ENCODE results near the gene KCNQ1. TPM values are rescaled to one million over a fixed set of nuclear protein-coding genes. Genes with fewer than 3 reads are reported as not detected.

Gene KCNQ1
- total RNA-seq, 4 donors from 2014 or later, result 3.2 to 12.7 (median 5.5) TPM

- TF ChIP-seq, protein P1, sequence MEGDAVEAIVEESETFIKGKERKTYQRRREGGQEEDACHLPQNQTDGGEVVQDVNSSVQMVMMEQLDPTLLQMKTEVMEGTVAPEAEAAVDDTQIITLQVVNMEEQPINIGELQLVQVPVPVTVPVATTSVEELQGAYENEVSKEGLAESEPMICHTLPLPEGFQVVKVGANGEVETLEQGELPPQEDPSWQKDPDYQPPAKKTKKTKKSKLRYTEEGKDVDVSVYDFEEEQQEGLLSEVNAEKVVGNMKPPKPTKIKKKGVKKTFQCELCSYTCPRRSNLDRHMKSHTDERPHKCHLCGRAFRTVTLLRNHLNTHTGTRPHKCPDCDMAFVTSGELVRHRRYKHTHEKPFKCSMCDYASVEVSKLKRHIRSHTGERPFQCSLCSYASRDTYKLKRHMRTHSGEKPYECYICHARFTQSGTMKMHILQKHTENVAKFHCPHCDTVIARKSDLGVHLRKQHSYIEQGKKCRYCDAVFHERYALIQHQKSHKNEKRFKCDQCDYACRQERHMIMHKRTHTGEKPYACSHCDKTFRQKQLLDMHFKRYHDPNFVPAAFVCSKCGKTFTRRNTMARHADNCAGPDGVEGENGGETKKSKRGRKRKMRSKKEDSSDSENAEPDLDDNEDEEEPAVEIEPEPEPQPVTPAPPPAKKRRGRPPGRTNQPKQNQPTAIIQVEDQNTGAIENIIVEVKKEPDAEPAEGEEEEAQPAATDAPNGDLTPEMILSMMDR (IDR thresholded peaks at IDR 0.05; ENCODE audit: low read depth), result no peak
Measured at GRCh38 chr11:2663915-2664314, 219.1 kb downstream of the KCNQ1 start.

GRCh38 chr11:2664376-2664775 is 219.6 kb downstream of the KCNQ1 start:
- TF ChIP-seq, protein P1 (IDR thresholded peaks at IDR 0.05; ENCODE audit: low read depth), result no peak

DNA sequence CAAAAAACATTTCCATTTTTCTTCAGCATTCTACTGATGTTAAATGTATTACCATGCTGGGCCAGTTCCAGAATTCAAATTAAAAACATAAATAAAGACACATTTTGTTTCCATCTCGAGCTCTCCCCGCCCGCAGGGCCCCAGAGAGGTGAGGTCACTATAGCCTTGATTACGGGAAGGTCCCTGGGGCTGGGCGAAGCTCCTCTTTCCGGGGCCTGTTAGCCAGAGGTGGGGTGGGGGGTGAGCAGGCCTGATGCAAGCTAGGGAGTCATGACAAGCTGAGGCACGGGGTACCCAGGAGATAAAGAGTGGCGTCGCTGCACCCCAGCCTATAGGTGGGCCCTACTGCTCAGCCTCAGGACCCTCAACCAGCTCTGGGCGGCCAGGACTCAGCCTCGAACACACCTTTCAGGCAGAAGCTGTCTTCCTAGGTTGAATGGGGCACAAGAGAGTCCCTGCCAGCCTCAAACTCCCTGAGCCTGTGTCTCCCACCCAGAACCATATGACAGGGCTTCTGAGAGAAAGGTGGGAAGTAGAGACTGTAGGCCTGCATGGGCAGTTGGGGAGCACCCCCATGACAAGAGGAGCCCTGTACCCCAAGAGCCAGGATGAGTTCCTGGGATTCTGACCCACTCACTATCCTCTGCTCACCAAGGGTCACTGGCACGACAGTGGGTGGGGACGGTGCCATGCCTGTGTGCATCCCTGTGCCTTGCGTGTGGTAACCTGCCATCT is 220.2 kb downstream of the KCNQ1 start:
- TF ChIP-seq, protein P1 (IDR thresholded peaks at IDR 0.05; ENCODE audit: low read depth), result no peak

GRCh38 chr11:2665526-2666400 is 221.0 kb downstream of the KCNQ1 start:
- TF ChIP-seq, protein P1 (IDR thresholded peaks at IDR 0.05; ENCODE audit: low read depth), result no peak

DNA sequence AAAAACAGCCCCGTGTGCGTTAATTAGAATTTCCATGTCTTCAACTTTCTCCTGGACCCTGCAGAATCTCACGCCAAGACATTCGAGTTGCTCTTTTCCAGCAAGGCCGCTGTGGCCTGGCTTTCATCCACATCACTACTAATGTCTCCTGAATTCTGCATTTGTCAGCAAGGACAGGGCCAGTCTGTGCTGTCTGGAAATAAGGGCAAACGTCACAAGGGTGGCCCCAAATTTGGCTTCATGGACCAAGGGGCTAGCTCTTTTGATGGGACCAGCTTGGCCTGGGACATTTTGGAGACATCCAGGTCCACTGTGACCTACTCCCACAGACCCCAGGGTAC is 221.6 kb downstream of the KCNQ1 start:
- TF ChIP-seq, protein P1 (IDR thresholded peaks at IDR 0.05; ENCODE audit: low read depth), result no peak

DNA sequence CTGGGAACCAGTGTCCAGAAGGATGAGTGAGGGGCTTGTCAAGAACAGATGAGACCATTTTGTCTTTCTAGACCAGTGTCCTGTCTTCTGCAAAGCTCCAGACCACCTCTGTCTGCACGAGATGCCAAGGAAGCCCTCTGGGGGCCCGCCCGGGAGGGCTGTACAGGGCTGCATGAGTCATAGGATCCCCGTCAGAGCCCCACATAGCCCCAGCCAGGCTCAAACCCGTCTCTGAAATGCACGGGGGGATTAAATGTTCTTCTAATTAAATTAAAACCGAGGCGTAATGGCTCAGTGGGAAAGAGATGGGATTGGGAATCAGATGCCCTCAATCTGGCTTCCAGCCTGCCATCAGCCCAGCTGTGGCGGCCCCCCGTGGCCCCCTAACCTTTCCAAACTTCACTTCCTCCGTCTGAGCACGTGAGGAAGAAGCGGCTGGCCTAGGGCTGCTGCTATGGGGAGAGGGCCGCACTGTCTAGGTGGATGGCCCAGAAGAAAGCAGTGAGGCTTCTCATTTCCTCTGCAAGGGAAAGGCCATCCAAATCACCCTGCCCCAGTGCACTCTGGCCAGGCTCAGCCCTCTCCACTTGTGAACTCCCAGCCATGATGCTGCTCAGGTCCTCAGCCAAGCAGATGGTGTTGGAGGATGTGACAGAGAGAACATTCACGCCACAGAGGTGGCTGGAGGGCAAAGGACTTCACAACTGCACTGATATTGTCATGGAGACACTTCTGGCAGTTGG is 222.2 kb downstream of the KCNQ1 start:
- TF ChIP-seq, protein P1 (IDR thresholded peaks at IDR 0.05; ENCODE audit: low read depth), result no peak

DNA sequence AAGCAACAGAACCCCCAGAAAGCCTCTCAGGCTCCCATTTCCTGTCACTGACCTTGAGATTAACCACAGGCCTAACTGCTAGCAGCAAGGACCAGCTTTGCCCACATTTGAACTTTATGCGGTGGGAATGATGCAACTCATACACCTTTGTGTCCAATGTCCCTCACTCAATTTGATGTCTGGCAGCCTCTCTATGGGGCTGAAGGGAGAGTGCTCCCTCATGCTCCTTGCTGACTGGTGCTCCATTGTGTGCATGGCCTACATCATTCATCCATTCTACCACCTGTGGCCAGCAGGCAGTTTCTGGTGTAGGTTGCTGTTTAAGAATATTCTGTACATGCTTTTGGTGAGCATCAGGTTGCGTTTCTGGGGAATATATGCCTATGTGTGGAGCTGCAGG is 223.1 kb downstream of the KCNQ1 start:
- TF ChIP-seq, protein P1 (IDR thresholded peaks at IDR 0.05; ENCODE audit: low read depth), result no peak
